ENCODE measurements around the gene MAPK6. TPM values are rescaled to one million over a fixed set of nuclear protein-coding genes. Genes with fewer than 3 reads are reported as not detected.
"Not testable (repeated sequence)": the region's sequence is repeated elsewhere in the genome, so short reads cannot be mapped to it uniquely, and the experiment has no call there.

Gene MAPK6
- polyA plus RNA-seq (ENCODE audit: insufficient read length in 10 of 10) = 10 to 100 TPM; 23.6 to 35.0 (median 29.0) TPM
- long read RNA-seq, donor 1, full-length matches to known transcripts = 5 of 5 reads
- long read RNA-seq, donor 1, partial matches to known transcripts = 0 of 5 reads
- long read RNA-seq, donor 1, other reads (novel, unspliced or antisense) = 0 of 5 reads
- long read RNA-seq, donor 2, full-length matches to known transcripts = 6 of 6 reads
- long read RNA-seq, donor 2, partial matches to known transcripts = 0 of 6 reads
- long read RNA-seq, donor 2, other reads (novel, unspliced or antisense) = 0 of 6 reads
- long read RNA-seq, donor 3 = 0 reads
- long read RNA-seq, donor 4, full-length matches to known transcripts = 3 of 3 reads
- long read RNA-seq, donor 4, partial matches to known transcripts = 0 of 3 reads
- long read RNA-seq, donor 4, other reads (novel, unspliced or antisense) = 0 of 3 reads
- long read RNA-seq, donor 5, full-length matches to known transcripts = 7 of 7 reads
- long read RNA-seq, donor 5, partial matches to known transcripts = 0 of 7 reads
- long read RNA-seq, donor 5, other reads (novel, unspliced or antisense) = 0 of 7 reads
- long read RNA-seq, donor 6, full-length matches to known transcripts = 5 of 14 reads
- long read RNA-seq, donor 6, partial matches to known transcripts = 9 of 14 reads
- long read RNA-seq, donor 6, other reads (novel, unspliced or antisense) = 0 of 14 reads
- long read RNA-seq, donor 7, full-length matches to known transcripts = 3 of 3 reads
- long read RNA-seq, donor 7, partial matches to known transcripts = 0 of 3 reads
- long read RNA-seq, donor 7, other reads (novel, unspliced or antisense) = 0 of 3 reads
- long read RNA-seq, donor 8, full-length matches to known transcripts = 2 of 2 reads
- long read RNA-seq, donor 8, partial matches to known transcripts = 0 of 2 reads
- long read RNA-seq, donor 8, other reads (novel, unspliced or antisense) = 0 of 2 reads
- long read RNA-seq, donor 9, full-length matches to known transcripts = 2 of 2 reads
- long read RNA-seq, donor 9, partial matches to known transcripts = 0 of 2 reads
- long read RNA-seq, donor 9, other reads (novel, unspliced or antisense) = 0 of 2 reads

GRCh38 chr15:52018693-52019393 lies at the start of gene MAPK6:
TSS of gene MAPK6 (plus strand) at chr15:52019219. CDS start at chr15:52046461, 27,242 bp downstream.
- peak; percentile 94 to 99 (median 98) for DNase-seq

- no peak for DNase-seq
These were observed 49.3 kb upstream of the MAPK6 start for GRCh38 chr15:51969728-51970127.

- DNase-seq = no peak
These were observed 48.7 kb upstream of the MAPK6 start for GRCh38 chr15:51970132-51970817.

GRCh38 chr15:51971032-51971374 lies 48.0 kb upstream of the MAPK6 start:
- DNase-seq = no peak

- DNase-seq = peak; percentile 95 to 98 (median 97)
These were observed 47.5 kb upstream of the MAPK6 start, which contains the start of gene LEO1 for GRCh38 chr15:51971375-51972133. TSS of gene LEO1 (minus strand) at chr15:51971778. CDS start at chr15:51971745, 33 bp downstream.

- no peak for DNase-seq
These were observed 45.8 kb upstream of the MAPK6 start for GRCh38 chr15:51973220-51973619.

- DNase-seq = no peak
These were observed 45.2 kb upstream of the MAPK6 start for GRCh38 chr15:51973775-51974174.

GRCh38 chr15:51982013-51982769 lies 36.8 kb upstream of the MAPK6 start:
- peak; percentile 22 to 56 (median 49) for DNase-seq

GRCh38 chr15:51982770-51983103 lies 36.3 kb upstream of the MAPK6 start:
- no peak for DNase-seq

- DNase-seq = no peak
These were observed 27.9 kb upstream of the MAPK6 start for GRCh38 chr15:51991141-51991540.

- DNase-seq = no peak
These were observed 26.1 kb upstream of the MAPK6 start for GRCh38 chr15:51992953-51993352.

GRCh38 chr15:52002351-52002750 lies 16.7 kb upstream of the MAPK6 start:
- DNase-seq = no peak

GRCh38 chr15:52003089-52003488 lies 15.9 kb upstream of the MAPK6 start:
- not testable (repeated sequence) for DNase-seq

GRCh38 chr15:52003710-52004109 lies 15.3 kb upstream of the MAPK6 start:
- DNase-seq = no peak

GRCh38 chr15:52004806-52005205 lies 14.2 kb upstream of the MAPK6 start:
- no peak for DNase-seq

- no peak for DNase-seq
These were observed 13.0 kb upstream of the MAPK6 start for GRCh38 chr15:52005748-52006701.

- DNase-seq = no peak
These were observed 12.2 kb upstream of the MAPK6 start for GRCh38 chr15:52006702-52007340.

GRCh38 chr15:52008359-52008697 lies 10.7 kb upstream of the MAPK6 start:
- DNase-seq = no peak

Data from muscle of back (tissue), 13 donors.